K562 (cell line): ENCODE measurements around the gene SERTAD3. TPM values are rescaled to one million over a fixed set of nuclear protein-coding genes. Genes with fewer than 3 reads are reported as not detected.

Source experiments
- AFF4 ChIP-seq: sonication (generic); formaldehyde crosslinking; IDR thresholded peaks from 2 replicates; pipeline ENCODE4 v1.8.0; 2023; ENCODE audit warnings: mild to moderate bottlenecking, missing genetic modification reagents
- ARID2 ChIP-seq: fragments of 450-650 bp; IDR thresholded peaks from 2 replicates; pipeline ENCODE4 v1.6.1; 2017; ENCODE audit warnings: antibody characterized with exemption, mild to moderate bottlenecking
- CBFA2T3 ChIP-seq: fragments of 450-650 bp; IDR thresholded peaks from 2 replicates; pipeline ENCODE4 v1.6.1; 2017
- DDX20 ChIP-seq: fragments of 450-650 bp; IDR thresholded peaks from 2 replicates; pipeline ENCODE4 v1.6.1; 2016; ENCODE audit warnings: missing genetic modification characterization, low read depth, mild to moderate bottlenecking, missing compliant biosample characterization, moderate library complexity
- EHMT2 ChIP-seq: fragments of 450-650 bp; IDR thresholded peaks from 2 replicates; pipeline ENCODE4 v1.6.1; 2018; ENCODE audit warnings: antibody characterized with exemption
- ESRRB ChIP-seq: fragments of 250-450 bp; sonication (Bioruptor Pico); IDR thresholded peaks from 2 replicates; pipeline ENCODE4 v1.5.0; 2020; ENCODE audit warnings: mild to moderate bottlenecking, moderate library complexity, borderline replicate concordance
- GTF2A2 ChIP-seq: IDR thresholded peaks from 2 replicates; pipeline ENCODE4 v1.6.1; 2016; ENCODE audit warnings: mild to moderate bottlenecking, missing genetic modification characterization, missing compliant biosample characterization
- PTTG1 ChIP-seq: fragments of 450-650 bp; IDR thresholded peaks from 2 replicates; pipeline ENCODE4 v1.6.1; 2016; ENCODE audit warnings: low read depth, mild to moderate bottlenecking, missing genetic modification characterization, missing compliant biosample characterization
- U2AF2 ChIP-seq: fragments of 200-400 bp; formaldehyde crosslinking; optimal IDR thresholded peaks from 2 replicates; pipeline ENCODE3; 2017; ENCODE audit warnings: low read depth, mild to moderate bottlenecking, low read length
- YBX1 ChIP-seq: fragments of 450-650 bp; IDR thresholded peaks from 2 replicates; pipeline ENCODE4 v1.7.1; 2016; ENCODE audit warnings: mild to moderate bottlenecking
- ZKSCAN8 ChIP-seq: fragments of 200-800 bp; sonication (Bioruptor generic); IDR thresholded peaks from 2 replicates; pipeline ENCODE4 v1.6.1; 2016; ENCODE audit warnings: missing genetic modification characterization, missing compliant biosample characterization
- ZNF445 ChIP-seq: fragments of 250-450 bp; sonication (Bioruptor Pico); IDR thresholded peaks from 2 replicates; pipeline ENCODE4 v1.4.0; 2020; ENCODE audit warnings: low read depth, mild to moderate bottlenecking, moderate library complexity
- ZNF79 ChIP-seq: fragments of 250-450 bp; sonication (Bioruptor Pico); IDR thresholded peaks from 2 replicates; pipeline ENCODE4 v1.4.0; 2020; ENCODE audit warnings: low read depth, mild to moderate bottlenecking, moderate library complexity
- polyA plus RNA-seq, 8 experiments: library from polyadenylated mRNA; depleted of rRNA in 4 of 8; stranded (reverse) in 5 of 8; unstranded in 3 of 8; fragments of >200 nt; fragmentation: Nextera tagmentation in 2 of 8; fragmentation: Illumina TruSeq in 1 of 8; extraction: Ambion mirVana in 2 of 8; extraction: Trizol in 1 of 8; gene quantifications; 2 replicates each; pipeline versions ENCODE4 v1.2.1 to v1.2.3, GENCODE V29; 2011 to 2014; ENCODE audit warnings: inconsistent platforms in 1 of 8, missing spikeins in 1 of 8
- total RNA-seq, 7 experiments: library from RNA; depleted of rRNA in 6 of 7; stranded (reverse); fragments of >200 nt in 6 of 7; fragmentation: Illumina TruSeq in 2 of 7; extraction: Trizol in 2 of 7; gene quantifications; 2 replicates each; pipeline versions ENCODE4 v1.2.1 to v1.2.3, GENCODE V29; 2011 to 2021; ENCODE audit warnings: low replicate concordance in 1 of 7
- TF ChIP-seq, protein P1 (sequence below): fragments of 450-650 bp; formaldehyde crosslinking; IDR thresholded peaks from 2 replicates; pipeline ENCODE4 v1.4.0; 2020; ENCODE audit warnings: mild to moderate bottlenecking, moderate library complexity
- TF ChIP-seq, protein P2 (sequence below): fragments of 150-350 bp; conservative IDR thresholded peaks from 2 replicates; pipeline ENCODE4 v1.6.1; 2014; ENCODE audit warnings: low read length
- TF ChIP-seq, protein P3 (sequence below): sonication (generic); formaldehyde crosslinking; IDR thresholded peaks from 2 replicates; pipeline ENCODE4 v1.9.0; 2022; ENCODE audit warnings: mild to moderate bottlenecking, missing genetic modification reagents
- TF ChIP-seq, protein P4 (sequence below): IDR thresholded peaks from 3 replicates; pipeline ENCODE4 v1.6.1; 2011; ENCODE audit warnings: borderline replicate concordance, mild to moderate bottlenecking; ENCODE audit not compliant: insufficient read length, insufficient read depth

The SERTAD3 gene
- total and polyA plus RNA-seq, 9 of the 15 experiments (the other 6 are each of a cell fraction or from before 2014, with no cell fraction given) = 5.4 to 28.9 (median 17.5) TPM

GRCh38 chr19:40464059-40465024 lies 20.2 kb upstream of the SERTAD3 start (continued):
- TF ChIP-seq, protein P1, sequence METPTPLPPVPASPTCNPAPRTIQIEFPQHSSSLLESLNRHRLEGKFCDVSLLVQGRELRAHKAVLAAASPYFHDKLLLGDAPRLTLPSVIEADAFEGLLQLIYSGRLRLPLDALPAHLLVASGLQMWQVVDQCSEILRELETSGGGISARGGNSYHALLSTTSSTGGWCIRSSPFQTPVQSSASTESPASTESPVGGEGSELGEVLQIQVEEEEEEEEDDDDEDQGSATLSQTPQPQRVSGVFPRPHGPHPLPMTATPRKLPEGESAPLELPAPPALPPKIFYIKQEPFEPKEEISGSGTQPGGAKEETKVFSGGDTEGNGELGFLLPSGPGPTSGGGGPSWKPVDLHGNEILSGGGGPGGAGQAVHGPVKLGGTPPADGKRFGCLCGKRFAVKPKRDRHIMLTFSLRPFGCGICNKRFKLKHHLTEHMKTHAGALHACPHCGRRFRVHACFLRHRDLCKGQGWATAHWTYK (CRISPR knock-in tag) = peak; percentile 27; the same call in 1 of the 2 replicates
- TF ChIP-seq YBX1 (no peak), ZNF445 (CRISPR knock-in tag) (peak; percentile 74; the same call in 1 of the 2 replicates), PTTG1 (no peak), ESRRB (CRISPR knock-in tag) (no peak), U2AF2 (no peak), ZKSCAN8 (CRISPR knock-in tag) (peak; percentile 73; the same call in 1 of the 2 replicates), CBFA2T3 (peak; percentile 99), AFF4 (CRISPR knock-in tag) (no peak), GTF2A2 (tag) (no peak), ARID2 (0 out of 2 replicates have a peak, but pooled peaks have one; percentile 11), EHMT2 (no peak), ZNF79 (CRISPR knock-in tag) (no peak), DDX20 (no peak)
- TF ChIP-seq, protein P2, sequence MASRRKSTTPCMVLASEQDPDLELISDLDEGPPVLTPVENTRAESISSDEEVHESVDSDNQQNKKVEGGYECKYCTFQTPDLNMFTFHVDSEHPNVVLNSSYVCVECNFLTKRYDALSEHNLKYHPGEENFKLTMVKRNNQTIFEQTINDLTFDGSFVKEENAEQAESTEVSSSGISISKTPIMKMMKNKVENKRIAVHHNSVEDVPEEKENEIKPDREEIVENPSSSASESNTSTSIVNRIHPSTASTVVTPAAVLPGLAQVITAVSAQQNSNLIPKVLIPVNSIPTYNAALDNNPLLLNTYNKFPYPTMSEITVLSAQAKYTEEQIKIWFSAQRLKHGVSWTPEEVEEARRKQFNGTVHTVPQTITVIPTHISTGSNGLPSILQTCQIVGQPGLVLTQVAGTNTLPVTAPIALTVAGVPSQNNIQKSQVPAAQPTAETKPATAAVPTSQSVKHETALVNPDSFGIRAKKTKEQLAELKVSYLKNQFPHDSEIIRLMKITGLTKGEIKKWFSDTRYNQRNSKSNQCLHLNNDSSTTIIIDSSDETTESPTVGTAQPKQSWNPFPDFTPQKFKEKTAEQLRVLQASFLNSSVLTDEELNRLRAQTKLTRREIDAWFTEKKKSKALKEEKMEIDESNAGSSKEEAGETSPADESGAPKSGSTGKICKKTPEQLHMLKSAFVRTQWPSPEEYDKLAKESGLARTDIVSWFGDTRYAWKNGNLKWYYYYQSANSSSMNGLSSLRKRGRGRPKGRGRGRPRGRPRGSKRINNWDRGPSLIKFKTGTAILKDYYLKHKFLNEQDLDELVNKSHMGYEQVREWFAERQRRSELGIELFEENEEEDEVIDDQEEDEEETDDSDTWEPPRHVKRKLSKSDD = peak; percentile 61; the same call in 1 of the 2 replicates
- TF ChIP-seq, protein P3, sequence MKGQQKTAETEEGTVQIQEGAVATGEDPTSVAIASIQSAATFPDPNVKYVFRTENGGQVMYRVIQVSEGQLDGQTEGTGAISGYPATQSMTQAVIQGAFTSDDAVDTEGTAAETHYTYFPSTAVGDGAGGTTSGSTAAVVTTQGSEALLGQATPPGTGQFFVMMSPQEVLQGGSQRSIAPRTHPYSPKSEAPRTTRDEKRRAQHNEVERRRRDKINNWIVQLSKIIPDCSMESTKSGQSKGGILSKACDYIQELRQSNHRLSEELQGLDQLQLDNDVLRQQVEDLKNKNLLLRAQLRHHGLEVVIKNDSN = peak; percentile 85
- TF ChIP-seq, protein P4, sequence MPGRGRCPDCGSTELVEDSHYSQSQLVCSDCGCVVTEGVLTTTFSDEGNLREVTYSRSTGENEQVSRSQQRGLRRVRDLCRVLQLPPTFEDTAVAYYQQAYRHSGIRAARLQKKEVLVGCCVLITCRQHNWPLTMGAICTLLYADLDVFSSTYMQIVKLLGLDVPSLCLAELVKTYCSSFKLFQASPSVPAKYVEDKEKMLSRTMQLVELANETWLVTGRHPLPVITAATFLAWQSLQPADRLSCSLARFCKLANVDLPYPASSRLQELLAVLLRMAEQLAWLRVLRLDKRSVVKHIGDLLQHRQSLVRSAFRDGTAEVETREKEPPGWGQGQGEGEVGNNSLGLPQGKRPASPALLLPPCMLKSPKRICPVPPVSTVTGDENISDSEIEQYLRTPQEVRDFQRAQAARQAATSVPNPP = no peak
